ENCODE measurements around the gene C6orf120.

GRCh38 chr6:169692516-169692915 lies 9.4 kb upstream of the C6orf120 start:
- no peak for TF ChIP-seq HDAC2 (IDR thresholded peaks at IDR 0.05)
- TF ChIP-seq SMC3 (IDR thresholded peaks at IDR 0.05), result no peak
- no peak for TF ChIP-seq CTCF (IDR thresholded peaks at IDR 0.05)
- TF ChIP-seq ZC3H11A (IDR thresholded peaks at IDR 0.05), result no peak
- TF ChIP-seq RAD21 (conservative IDR thresholded peaks at IDR 0.05 in 1 of 2, IDR thresholded peaks at IDR 0.05 in 1 of 2), result no peak
- TF ChIP-seq SREBF2 (IDR thresholded peaks at IDR 0.05), result no peak
- no peak for TF ChIP-seq ESRRA (IDR thresholded peaks at IDR 0.05; ENCODE audit: borderline replicate concordance, low read length)
- no peak for TF ChIP-seq ELK1 (IDR thresholded peaks at IDR 0.05; ENCODE audit: low read depth, low read length)
- no peak for TF ChIP-seq EP300 (IDR thresholded peaks at IDR 0.05)
- no peak for TF ChIP-seq POLR2A (IDR thresholded peaks at IDR 0.05; ENCODE audit: low read length)
- no peak for TF ChIP-seq REST (IDR thresholded peaks at IDR 0.05)
- no peak for TF ChIP-seq NFE2L2 (conservative IDR thresholded peaks at IDR 0.05; ENCODE audit: low read length)
- TF ChIP-seq CBX8 (IDR thresholded peaks at IDR 0.05), result no peak
- TF ChIP-seq RFX5 (IDR thresholded peaks at IDR 0.05), result no peak
